Measurements from ENCODE around the gene TFCP2.

Gene TFCP2

DNA sequence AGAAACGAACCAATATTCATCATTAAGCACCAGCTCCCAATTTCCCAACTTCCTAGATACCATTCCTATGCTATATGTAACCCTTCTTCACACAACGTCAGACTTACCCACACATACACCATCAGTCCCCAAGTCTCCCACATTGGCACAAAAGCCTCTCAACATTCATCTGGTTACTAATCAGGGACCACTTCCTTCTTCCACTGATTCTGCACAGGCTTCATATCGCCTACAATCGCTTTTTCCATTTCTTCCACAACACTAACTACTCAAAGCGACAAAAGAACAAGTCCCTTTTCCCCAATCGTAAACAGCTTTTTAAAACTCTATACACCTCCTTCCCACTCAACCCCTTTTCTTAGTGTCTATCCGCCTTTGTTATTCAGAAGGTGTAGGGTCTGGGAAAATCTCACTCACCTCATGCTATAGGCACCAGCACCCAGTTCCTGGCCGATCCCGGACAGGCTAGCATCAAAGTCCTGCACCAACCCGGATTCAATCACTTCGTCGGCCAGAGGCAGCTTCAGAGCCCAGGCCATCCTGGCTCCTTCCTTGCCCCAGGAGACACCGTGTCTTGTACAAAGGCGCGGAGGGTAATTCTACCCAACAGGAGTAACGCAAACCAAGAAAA is 936 bp downstream of the TFCP2 start:
- Histone ChIP-seq H3K9ac (ENCODE audit: low read length) (peak overlapping the region; percentile 97), H3K4ac (ENCODE audit: low read depth in 1 of 2, low read length in 2 of 2) (peak overlapping the region; percentile 74 to 82), H3K4me2 (ENCODE audit: low read length, poor library complexity, severe bottlenecking) (peak overlapping the region; percentile 49), H4K91ac (ENCODE audit: low read length) (no peak overlapping the region), H2AK5ac (ENCODE audit: low read length, severe bottlenecking) (no peak overlapping the region), H2AFZ (ENCODE audit: low read depth, low read length) (peak overlapping the region; percentile 47), H3K36me3 (ENCODE audit: control insufficient read depth in 1 of 2, insufficient read depth in 2 of 2, low read depth in 1 of 2, low read length in 2 of 2) (no peaks in the 10 kb centered on the region), H3K4me1 (ENCODE audit: control insufficient read depth, insufficient read depth, low read depth, low read length) (no peaks in the 10 kb centered on the region), H3K9me3 (ENCODE audit: control insufficient read depth, low read length) (no peaks in the 10 kb centered on the region), H3K23ac (ENCODE audit: low read length in 2 of 2) (no peak overlapping the region), H3K4me3 (ENCODE audit: insufficient read depth in 1 of 2, low read depth in 1 of 2, low read length in 2 of 2) (peak overlapping the region; percentile 63 to 98), H3K14ac (ENCODE audit: low read length in 2 of 2) (peak overlapping the region in 1 of 2 experiments; percentile 79), H2BK12ac (ENCODE audit: low read length in 2 of 2) (peak overlapping the region in 1 of 2 experiments; percentile 64), H3K27ac (ENCODE audit: low read length, poor library complexity, severe bottlenecking) (peak overlapping the region; percentile 94), H2BK120ac (ENCODE audit: low read depth, low read length) (peak overlapping the region; percentile 99), H3K27me3 (ENCODE audit: control insufficient read depth in 1 of 2, insufficient read depth in 1 of 2, low read length in 2 of 2) (no peaks in the 10 kb centered on the region), H2BK15ac (ENCODE audit: low read depth, poor library complexity, severe bottlenecking) (no peak overlapping the region), H4K8ac (ENCODE audit: low read length) (peak overlapping the region; percentile 91), H3K79me1 (replicated peaks; ENCODE audit: low read length, poor library complexity, severe bottlenecking) (peaks cover 4% of the 10 kb centered on the region), H2BK5ac (ENCODE audit: low read depth, low read length, poor library complexity, severe bottlenecking) (no peak overlapping the region), H3K18ac (ENCODE audit: low read depth in 1 of 2, low read length in 2 of 2) (peak overlapping the region; percentile 92)
- DNase-seq = peak; percentile 66
- WGBS = 3% methylated on average over 16 of the region's 16 CpGs

DNA sequence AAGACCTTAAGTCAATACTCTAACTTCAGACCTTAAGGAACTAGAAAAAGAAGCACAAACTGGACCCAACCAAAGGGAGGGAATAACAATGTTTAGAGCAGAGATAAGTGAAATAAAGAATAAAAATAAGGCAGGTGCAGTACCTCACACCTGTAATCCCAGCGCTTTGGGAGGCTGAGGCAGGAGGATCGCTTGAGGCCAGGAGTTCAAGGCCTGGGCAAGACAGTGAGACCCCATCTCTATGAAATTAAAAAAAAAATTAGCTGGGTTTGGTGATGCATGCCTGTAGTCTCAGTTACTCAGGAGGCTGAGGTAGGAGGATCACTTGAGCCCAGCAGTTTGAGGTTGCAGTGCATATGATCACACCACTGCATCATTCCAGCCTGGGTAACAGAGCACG is 9.1 kb downstream of the TFCP2 start:
- no peak overlapping the region for H3K4ac ChIP-seq (ENCODE audit: low read depth in 1 of 2, low read length in 2 of 2)
- no peaks in the 10 kb centered on the region for H3K27me3 ChIP-seq (ENCODE audit: control insufficient read depth in 1 of 2, insufficient read depth in 1 of 2, low read length in 2 of 2)
- no peak overlapping the region for H2AFZ ChIP-seq (ENCODE audit: low read depth, low read length)
- H3K36me3 ChIP-seq (ENCODE audit: control insufficient read depth in 1 of 2, insufficient read depth in 2 of 2, low read depth in 1 of 2, low read length in 2 of 2) = no peaks in the 10 kb centered on the region
- H2AK5ac ChIP-seq (ENCODE audit: low read length, severe bottlenecking) = no peak overlapping the region
- no peak overlapping the region for H3K18ac ChIP-seq (ENCODE audit: low read depth in 1 of 2, low read length in 2 of 2)
- no peaks in the 10 kb centered on the region for H3K9me3 ChIP-seq (ENCODE audit: control insufficient read depth, low read length)
- H2BK120ac ChIP-seq (ENCODE audit: low read depth, low read length) = no peak overlapping the region
- H3K27ac ChIP-seq (ENCODE audit: low read length, poor library complexity, severe bottlenecking) = no peak overlapping the region
- no peak overlapping the region for H3K23ac ChIP-seq (ENCODE audit: low read length in 2 of 2)
- H2BK5ac ChIP-seq (ENCODE audit: low read depth, low read length, poor library complexity, severe bottlenecking) = no peak overlapping the region
- H3K4me1 ChIP-seq (ENCODE audit: control insufficient read depth, insufficient read depth, low read depth, low read length) = no peaks in the 10 kb centered on the region
- no peak overlapping the region for H2BK15ac ChIP-seq (ENCODE audit: low read depth, poor library complexity, severe bottlenecking)
- no peak overlapping the region for H4K91ac ChIP-seq (ENCODE audit: low read length)
- DNase-seq = no peak
- H3K4me3 ChIP-seq (ENCODE audit: insufficient read depth in 1 of 2, low read depth in 1 of 2, low read length in 2 of 2) = no peak overlapping the region
- no peak overlapping the region for H2BK12ac ChIP-seq (ENCODE audit: low read length in 2 of 2)
- H3K9ac ChIP-seq (ENCODE audit: low read length) = no peak overlapping the region
- 65% methylated on average over 3 of the region's 3 CpGs for WGBS
- H3K79me1 ChIP-seq (replicated peaks; ENCODE audit: low read length, poor library complexity, severe bottlenecking) = peaks cover 15% of the 10 kb centered on the region
- no peak overlapping the region for H3K14ac ChIP-seq (ENCODE audit: low read length in 2 of 2)
- H4K8ac ChIP-seq (ENCODE audit: low read length) = no peak overlapping the region
- H3K4me2 ChIP-seq (ENCODE audit: low read length, poor library complexity, severe bottlenecking) = no peak overlapping the region

DNA sequence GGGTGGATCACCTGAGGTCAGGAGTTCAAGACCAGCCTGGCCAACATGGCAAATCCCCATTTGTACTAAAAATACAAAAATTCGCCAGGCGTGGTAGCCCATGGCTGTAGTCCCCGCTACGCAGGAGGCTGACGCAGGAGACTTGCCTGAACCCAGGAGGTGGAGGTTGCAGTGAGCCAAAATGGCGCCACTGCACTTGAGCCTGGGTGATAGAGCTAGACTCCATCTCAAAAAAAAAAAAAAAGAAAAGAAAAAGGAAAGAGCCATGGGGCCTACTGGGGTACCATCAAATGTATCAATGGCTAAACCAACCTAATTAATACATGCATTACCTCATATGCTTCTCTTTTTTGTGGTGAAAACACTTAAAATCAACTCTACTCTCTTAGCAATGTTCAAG is 10.7 kb downstream of the TFCP2 start:
- Histone ChIP-seq H4K8ac (ENCODE audit: low read length) (no peak overlapping the region), H3K4ac (ENCODE audit: low read depth in 1 of 2, low read length in 2 of 2) (no peak overlapping the region), H3K9ac (ENCODE audit: low read length) (no peak overlapping the region), H2AFZ (ENCODE audit: low read depth, low read length) (no peak overlapping the region), H2BK5ac (ENCODE audit: low read depth, low read length, poor library complexity, severe bottlenecking) (no peak overlapping the region), H3K4me2 (ENCODE audit: low read length, poor library complexity, severe bottlenecking) (no peak overlapping the region), H3K18ac (ENCODE audit: low read depth in 1 of 2, low read length in 2 of 2) (no peak overlapping the region), H2BK12ac (ENCODE audit: low read length in 2 of 2) (no peak overlapping the region), H3K14ac (ENCODE audit: low read length in 2 of 2) (no peak overlapping the region), H3K4me3 (ENCODE audit: insufficient read depth in 1 of 2, low read depth in 1 of 2, low read length in 2 of 2) (no peak overlapping the region), H3K27me3 (ENCODE audit: control insufficient read depth in 1 of 2, insufficient read depth in 1 of 2, low read length in 2 of 2) (no peaks in the 10 kb centered on the region), H3K4me1 (ENCODE audit: control insufficient read depth, insufficient read depth, low read depth, low read length) (no peaks in the 10 kb centered on the region), H4K91ac (ENCODE audit: low read length) (no peak overlapping the region), H2BK15ac (ENCODE audit: low read depth, poor library complexity, severe bottlenecking) (no peak overlapping the region), H2AK5ac (ENCODE audit: low read length, severe bottlenecking) (no peak overlapping the region), H3K79me1 (replicated peaks; ENCODE audit: low read length, poor library complexity, severe bottlenecking) (peaks cover 17% of the 10 kb centered on the region), H3K9me3 (ENCODE audit: control insufficient read depth, low read length) (no peaks in the 10 kb centered on the region), H2BK120ac (ENCODE audit: low read depth, low read length) (no peak overlapping the region), H3K36me3 (ENCODE audit: control insufficient read depth in 1 of 2, insufficient read depth in 2 of 2, low read depth in 1 of 2, low read length in 2 of 2) (no peaks in the 10 kb centered on the region), H3K27ac (ENCODE audit: low read length, poor library complexity, severe bottlenecking) (no peak overlapping the region), H3K23ac (ENCODE audit: low read length in 2 of 2) (no peak overlapping the region)
- WGBS = 99% methylated on average over 6 of the region's 6 CpGs
- DNase-seq = no peak

- H3K9me3 ChIP-seq (ENCODE audit: control insufficient read depth, low read length) = no peaks in the 10 kb centered on the region
- H4K91ac ChIP-seq (ENCODE audit: low read length) = no peak overlapping the region
- no peak overlapping the region for H3K18ac ChIP-seq (ENCODE audit: low read depth in 1 of 2, low read length in 2 of 2)
- no peak overlapping the region for H2BK15ac ChIP-seq (ENCODE audit: low read depth, poor library complexity, severe bottlenecking)
- H3K4ac ChIP-seq (ENCODE audit: low read depth in 1 of 2, low read length in 2 of 2) = no peak overlapping the region
- H3K4me3 ChIP-seq (ENCODE audit: insufficient read depth in 1 of 2, low read depth in 1 of 2, low read length in 2 of 2) = peak overlapping the region in 1 of 2 experiments; percentile 23
- H3K27me3 ChIP-seq (ENCODE audit: control insufficient read depth in 1 of 2, insufficient read depth in 1 of 2, low read length in 2 of 2) = no peaks in the 10 kb centered on the region
- H2AFZ ChIP-seq (ENCODE audit: low read depth, low read length) = no peak overlapping the region
- no peak overlapping the region for H3K14ac ChIP-seq (ENCODE audit: low read length in 2 of 2)
- no peak overlapping the region for H3K23ac ChIP-seq (ENCODE audit: low read length in 2 of 2)
- peak; percentile 83 for DNase-seq
- H4K8ac ChIP-seq (ENCODE audit: low read length) = no peak overlapping the region
- no peak overlapping the region for H2BK12ac ChIP-seq (ENCODE audit: low read length in 2 of 2)
- H3K27ac ChIP-seq (ENCODE audit: low read length, poor library complexity, severe bottlenecking) = no peak overlapping the region
- no peak overlapping the region for H3K9ac ChIP-seq (ENCODE audit: low read length)
- H2AK5ac ChIP-seq (ENCODE audit: low read length, severe bottlenecking) = no peak overlapping the region
- H3K79me1 ChIP-seq (replicated peaks; ENCODE audit: low read length, poor library complexity, severe bottlenecking) = peaks cover 18% of the 10 kb centered on the region
- no peaks in the 10 kb centered on the region for H3K36me3 ChIP-seq (ENCODE audit: control insufficient read depth in 1 of 2, insufficient read depth in 2 of 2, low read depth in 1 of 2, low read length in 2 of 2)
- WGBS = 80% methylated on average over 7 of the region's 8 CpGs
- no peak overlapping the region for H2BK5ac ChIP-seq (ENCODE audit: low read depth, low read length, poor library complexity, severe bottlenecking)
- no peaks in the 10 kb centered on the region for H3K4me1 ChIP-seq (ENCODE audit: control insufficient read depth, insufficient read depth, low read depth, low read length)
- no peak overlapping the region for H2BK120ac ChIP-seq (ENCODE audit: low read depth, low read length)
- H3K4me2 ChIP-seq (ENCODE audit: low read length, poor library complexity, severe bottlenecking) = no peak overlapping the region
Measured at GRCh38 chr12:51160814-51161459, 12.0 kb downstream of the TFCP2 start.
